Endothelial cell of umbilical vein (primary cell): Measurements from ENCODE around the gene WRAP73. TPM values are rescaled to one million over a fixed set of nuclear protein-coding genes. Genes with fewer than 3 reads are reported as not detected.

Experiments
- BruUV-seq: library from RNA; stranded (reverse); fragments of 400-500 nt; replicated peaks from 2 replicates; lab custom pipeline; 2021; lab: Mats Ljungman, UMichigan
- CTCF ChIA-PET: fragments of 300-600, 350-600 bp; sonication (Branson Sonifier 250); formaldehyde crosslinking; loops from one replicate; lab custom pipeline; 2021; ENCODE audit warnings: antibody characterized with exemption, inconsistent platforms; lab: Charles Lee
- POLR2A ChIA-PET: fragments of 300-600, 350-600 bp; sonication (Branson Sonifier 250); formaldehyde crosslinking; loops from one replicate; lab custom pipeline; 2021; ENCODE audit warnings: antibody characterized with exemption, inconsistent platforms; lab: Charles Lee
- DNase-seq: peaks from one replicate; pipeline ENCODE4 v3.0.0-alpha.2; 2011; ENCODE audit warnings: low read depth, low spot score
- FAIRE-seq: peaks from 2 replicates; lab custom pipeline; 2011; peaks lifted over from hg19 to GRCh38; lab: Jason Lieb, UNC
- H2AFZ ChIP-seq: 2 replicates; pipeline ENCODE4 v1.6.0; 2012; ENCODE audit warnings: low read depth, low read length, control low read depth, inconsistent platforms
- H3K27ac ChIP-seq: 2 replicates; pipeline ENCODE4 v1.5.1; 2011; ENCODE audit warnings: low read depth, mild to moderate bottlenecking, control low read depth, low read length, moderate library complexity; ENCODE audit not compliant: insufficient read depth
- H3K27me3 ChIP-seq, 2 experiments: 2 replicates each; pipeline versions ENCODE4 v1.6.0 to v1.6.1; 2011; ENCODE audit warnings: low read length in 2 of 2, mixed read lengths in 1 of 2; ENCODE audit not compliant: control insufficient read depth in 2 of 2, insufficient read depth in 2 of 2
- H3K36me3 ChIP-seq, 2 experiments: 2 replicates in 1 of 2; 3 replicates in 1 of 2; pipeline ENCODE4 v1.5.1; 2011; ENCODE audit warnings: low read length in 2 of 2, mild to moderate bottlenecking in 1 of 2, moderate library complexity in 1 of 2; ENCODE audit not compliant: control insufficient read depth in 2 of 2, insufficient read depth in 2 of 2; ENCODE audit errors: extremely low read depth in 1 of 2
- H3K4me1 ChIP-seq: 3 replicates; pipeline ENCODE4 v1.5.1; 2011; ENCODE audit warnings: mild to moderate bottlenecking, low read length; ENCODE audit not compliant: control insufficient read depth, insufficient read depth; ENCODE audit errors: extremely low read depth
- H3K4me2 ChIP-seq: 2 replicates; pipeline ENCODE4 v1.6.1; 2011; ENCODE audit warnings: low read length, control low read depth, mixed read lengths; ENCODE audit not compliant: insufficient read depth
- H3K4me3 ChIP-seq, 3 experiments: fragments of 200-600 bp in 1 of 3; sonication (generic), shearing (Covaris generic) in 1 of 3; replicated peaks in 1 of 3; 2 replicates each; pipeline ENCODE4 v1.5.1; 2011 to 2016; ENCODE audit warnings: control low read depth in 3 of 3, low read length in 3 of 3, mild to moderate bottlenecking in 2 of 3, inconsistent platforms in 1 of 3, low read depth in 1 of 3, moderate library complexity in 1 of 3; ENCODE audit not compliant: insufficient read depth in 1 of 3
- H3K79me2 ChIP-seq: 2 replicates; pipeline ENCODE4 v1.6.0; 2012; ENCODE audit warnings: low read length, inconsistent platforms; ENCODE audit not compliant: control insufficient read depth, insufficient read depth
- H3K9ac ChIP-seq: replicated peaks from 2 replicates; pipeline ENCODE3; 2011; ENCODE audit warnings: low read length, control low read depth; ENCODE audit not compliant: insufficient read depth; ENCODE audit errors: extremely low read depth
- H3K9me1 ChIP-seq: replicated peaks from 3 replicates; pipeline ENCODE4 v1.6.0; 2011; ENCODE audit warnings: mild to moderate bottlenecking, low read length; ENCODE audit not compliant: control insufficient read depth, insufficient read depth; ENCODE audit errors: extremely low read depth
- H3K9me3 ChIP-seq: replicated peaks from 2 replicates; pipeline ENCODE4 v1.5.1; 2012; ENCODE audit warnings: low read length, inconsistent platforms; ENCODE audit not compliant: control insufficient read depth, insufficient read depth
- H4K20me1 ChIP-seq: replicated peaks from 2 replicates; pipeline ENCODE3; 2011; ENCODE audit warnings: mild to moderate bottlenecking, low read length; ENCODE audit not compliant: control insufficient read depth, insufficient read depth; ENCODE audit errors: extremely low read depth
- CTCF ChIP-seq, 2 donors: IDR thresholded peaks; 1 replicate in 1 of 2; 2 replicates in 1 of 2; pipeline ENCODE4 v1.5.1; 2011; ENCODE audit warnings: low read length in 2 of 2, mild to moderate bottlenecking in 2 of 2, moderate library complexity in 2 of 2, control low read depth in 1 of 2, inconsistent platforms in 1 of 2, low read depth in 1 of 2; ENCODE audit not compliant: insufficient read depth in 1 of 2; ENCODE audit errors: extremely low read depth in 1 of 2
- EZH2 ChIP-seq: IDR thresholded peaks from 2 replicates; pipeline ENCODE4 v1.6.1; 2012; ENCODE audit warnings: borderline replicate concordance, low read depth, mild to moderate bottlenecking, moderate library complexity, low read length, inconsistent platforms; ENCODE audit not compliant: severe bottlenecking
- FOS ChIP-seq: IDR thresholded peaks from 2 replicates; pipeline ENCODE4 v1.6.1; 2011; ENCODE audit warnings: mild to moderate bottlenecking, low read length, moderate library complexity, borderline replicate concordance; ENCODE audit not compliant: insufficient read depth
- GATA2 ChIP-seq: IDR thresholded peaks from 2 replicates; pipeline ENCODE4 v1.7.0; 2011; ENCODE audit warnings: low read depth, mild to moderate bottlenecking, moderate library complexity, mixed read lengths, low read length; ENCODE audit not compliant: insufficient read length, insufficient read depth
- JUN ChIP-seq: IDR thresholded peaks from 2 replicates; pipeline ENCODE4 v1.6.1; 2011; ENCODE audit warnings: borderline replicate concordance, low read depth; ENCODE audit not compliant: insufficient read length, insufficient read depth
- MAX ChIP-seq: IDR thresholded peaks from 2 replicates; pipeline ENCODE4 v1.6.1; 2011; ENCODE audit not compliant: insufficient read depth, insufficient read length
- MYC ChIP-seq: IDR thresholded peaks from one replicate; pipeline ENCODE4 v1.6.1; 2011; ENCODE audit warnings: mild to moderate bottlenecking, low read depth, low read length
- POLR2A ChIP-seq: IDR thresholded peaks from 2 replicates; pipeline ENCODE4 v1.6.1; 2012; ENCODE audit warnings: low read depth, mild to moderate bottlenecking, control low read depth, low read length
- POLR2AphosphoS5 ChIP-seq: IDR thresholded peaks from 2 replicates; pipeline ENCODE4 v1.6.1; 2012; ENCODE audit warnings: low read depth, mild to moderate bottlenecking, control low read depth, low read length, moderate library complexity; ENCODE audit not compliant: insufficient read depth
- dilution Hi-C: fragments of 300-500 bp; cut with MboI; formaldehyde crosslinking; loops from one replicate; pipeline ENCODE4 v1.15.0; 2019; ENCODE audit warnings: low sequenced_read_pairs; ENCODE audit not compliant: extremely low pct_ligation_motif_present
- intact Hi-C: fragments of 100-400 bp; cut with micrococcal nuclease; formaldehyde crosslinking; loops from one replicate; pipeline ENCODE4 v1.10.0; 2022
- polyA plus RNA-seq, 4 experiments: library from polyadenylated mRNA; depleted of rRNA in 3 of 4; stranded (reverse) in 3 of 4; unstranded in 1 of 4; fragments of >200 nt; gene quantifications; 2 replicates each; pipeline versions ENCODE4 v1.2.1 to v1.2.3, GENCODE V29; 2011 to 2012; ENCODE audit warnings: missing spikeins in 1 of 4
- total RNA-seq: library from RNA; stranded (reverse); gene quantifications from 2 replicates; pipeline ENCODE4 v1.2.3, GENCODE V29; 2021

WRAP73 gene
- total and polyA plus RNA-seq, 2 donors (not counting 3 experiments of a cell fraction or from before 2014, with no cell fraction given): 23.0 to 50.7 TPM

- ChIA-PET POLR2A (no interaction called here), CTCF (interaction anchor here (1.3 kb wide), 1 partner anchor 88 kb away, joined by 3 read pairs; no protein-coding TSS in a partner anchor)
- Histone ChIP-seq H3K36me3 (peaks cover 0 to 32% of the 10 kb centered on the region in 2 experiments), H3K27me3 (no peaks in the 10 kb centered on the region), H3K27ac (no peak overlapping the region), H3K4me1 (no peaks in the 10 kb centered on the region), H3K9me3 (no peaks in the 10 kb centered on the region), H3K9me1 (no peaks in the 10 kb centered on the region), H3K4me3 (no peak overlapping the region), H2AFZ (no peak overlapping the region), H3K9ac (no peak overlapping the region), H3K4me2 (no peak overlapping the region), H4K20me1 (no peaks in the 10 kb centered on the region), H3K79me2 (no peaks in the 10 kb centered on the region)
- DNase-seq (no peak), FAIRE-seq (no peak)
- intact Hi-C loops: no loop called here
- no TSS peak for BruUV-seq
- dilution Hi-C loops: no loop called here
- TF ChIP-seq CTCF (IDR thresholded peaks at IDR 0.05; ENCODE audit: extremely low read depth in 1 of 2, insufficient read depth in 1 of 2, low read depth in 1 of 2, low read length in 2 of 2) (no peak), GATA2 (no peak), MYC (no peak), POLR2A (no peak), MAX (no peak), FOS (no peak), EZH2 (no peak), POLR2AphosphoS5 (no peak), JUN (no peak)
These were observed 13.4 kb downstream of the WRAP73 start for GRCh38 chr1:3636531-3636930.
